GM19397 (cell line): ENCODE measurements around the gene ACTL9.

Source experiments
- ATAC-seq: cut with Tn5 transposase; IDR thresholded peaks from one replicate; pipeline ENCODE4 v1.9.1; 2021; ENCODE audit warnings: mild to moderate bottlenecking, moderate library complexity; ENCODE audit not compliant: unreplicated experiment

ACTL9 gene

GRCh38 chr19:8686549-8686948 is 12.0 kb downstream of the ACTL9 start:
- ATAC-seq: no peak

GRCh38 chr19:8684001-8684902 is 14.3 kb downstream of the ACTL9 start:
- no peak for ATAC-seq

DNA sequence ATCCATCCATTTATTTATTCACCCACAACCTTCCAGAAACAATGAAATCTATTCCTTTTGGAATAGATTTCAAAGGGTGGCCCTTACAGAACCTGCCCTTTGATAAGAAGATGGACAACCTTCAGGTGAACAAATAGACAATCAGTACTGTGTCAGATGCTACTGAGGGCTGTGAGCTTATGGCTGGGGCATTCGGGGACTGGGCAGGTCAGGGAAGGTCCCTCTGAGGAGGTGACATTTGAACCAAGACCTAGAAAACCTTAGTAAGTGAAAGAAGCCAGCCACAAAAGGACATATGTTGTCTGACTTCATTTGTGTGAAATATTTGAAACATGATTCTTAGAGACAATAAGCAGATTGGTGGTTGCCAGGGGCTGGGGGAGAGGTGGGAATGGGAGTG is 15.7 kb downstream of the ACTL9 start:
- ATAC-seq: no peak

GRCh38 chr19:8682472-8682871 is 16.1 kb downstream of the ACTL9 start:
- no peak for ATAC-seq

- no peak for ATAC-seq
Measured at GRCh38 chr19:8681345-8682029, 17.1 kb downstream of the ACTL9 start.

DNA sequence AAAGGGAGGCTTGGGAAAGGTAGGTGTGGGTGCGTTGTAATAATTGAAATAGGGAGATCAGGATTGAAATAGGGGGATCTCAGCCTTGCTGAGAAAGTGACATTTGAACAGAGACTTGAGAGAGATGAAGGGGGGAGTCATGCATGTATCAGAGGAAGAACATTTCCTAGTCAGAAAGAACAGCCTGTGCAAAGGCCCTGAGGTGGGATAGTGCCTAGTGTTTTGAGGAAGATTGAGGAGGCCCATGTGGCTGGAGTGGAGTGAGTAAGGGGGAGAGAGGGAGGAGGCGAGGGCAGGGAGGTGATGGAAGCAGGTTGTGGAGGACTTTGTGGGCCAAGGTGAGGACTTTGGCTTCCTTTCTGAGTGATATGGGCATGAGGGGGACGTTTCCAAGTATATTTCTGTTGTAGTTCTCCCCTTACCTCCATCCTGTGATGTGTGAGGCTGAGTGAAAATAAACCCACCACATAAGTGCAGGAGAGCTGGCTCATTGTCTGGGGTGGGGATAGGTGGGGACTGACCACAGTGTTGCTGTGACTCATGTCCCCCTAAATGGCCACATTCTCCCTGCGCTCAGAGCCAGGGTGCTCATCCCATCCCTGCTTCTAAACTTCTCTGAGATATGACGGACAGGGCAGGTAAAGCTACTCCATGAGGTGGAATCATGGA is 17.8 kb downstream of the ACTL9 start:
- no peak for ATAC-seq

GRCh38 chr19:8678244-8678807 is 20.3 kb downstream of the ACTL9 start:
- no peak for ATAC-seq

- ATAC-seq: no peak
Measured at GRCh38 chr19:8675066-8675465, 23.5 kb downstream of the ACTL9 start.

DNA sequence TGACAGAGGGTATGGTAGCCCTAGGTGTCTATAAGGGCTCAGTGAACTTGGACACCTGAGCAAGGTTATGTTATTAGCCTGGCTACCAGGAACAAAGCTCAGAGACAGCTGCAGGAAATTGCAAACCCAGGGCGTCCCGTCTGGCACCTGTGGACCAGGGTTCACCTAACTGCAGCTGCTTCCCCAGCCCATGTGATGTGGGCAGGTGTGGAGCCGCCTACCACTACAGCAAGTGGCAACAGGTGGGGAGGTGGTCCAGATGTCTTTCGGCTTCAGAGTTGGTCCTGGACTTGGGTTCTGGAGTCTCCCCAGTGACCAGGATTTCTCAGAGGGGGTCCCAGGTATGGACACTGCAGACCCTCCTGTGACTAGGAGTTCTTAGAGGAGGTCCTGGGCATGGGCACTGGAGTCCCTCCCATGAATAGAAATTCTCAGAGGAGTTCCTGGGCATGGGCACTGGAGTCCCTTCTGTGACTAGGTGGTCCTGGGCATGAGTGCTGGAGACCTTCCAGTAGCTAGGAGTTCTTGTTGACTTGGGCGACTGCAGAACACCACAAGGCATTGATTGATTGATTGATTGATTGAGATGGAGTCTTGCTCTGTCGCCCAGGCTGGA is 25.2 kb downstream of the ACTL9 start:
- ATAC-seq: no peak

DNA sequence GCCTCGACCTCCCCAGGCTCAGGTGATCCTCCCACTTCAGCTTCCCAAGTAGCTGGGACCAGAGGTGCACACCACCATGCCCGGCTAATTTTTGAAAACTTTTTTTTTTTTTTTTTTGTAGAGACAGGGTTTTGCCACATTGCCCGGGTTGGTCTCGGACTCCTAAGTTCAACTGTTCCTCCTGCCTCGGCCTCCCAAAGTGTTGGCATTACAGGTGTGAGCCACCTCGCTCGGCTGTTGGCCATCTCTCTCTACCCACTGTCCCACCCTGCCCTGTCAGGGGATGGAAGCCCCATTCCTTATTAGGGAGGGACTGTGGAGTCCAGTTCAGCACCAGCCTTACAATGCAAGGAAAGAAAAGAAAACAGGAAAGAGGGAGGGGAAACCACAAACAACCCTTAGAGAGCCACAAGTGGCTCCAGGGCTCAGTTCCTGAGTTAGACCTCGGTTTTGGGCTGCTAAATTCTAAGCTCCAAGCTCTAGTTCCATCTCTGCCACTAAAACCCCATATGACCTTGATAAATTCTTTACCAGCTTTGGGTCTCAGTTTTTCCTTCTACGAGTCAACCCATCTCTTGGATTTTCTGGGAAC is 31.7 kb downstream of the ACTL9 start:
- no peak for ATAC-seq

- no peak for ATAC-seq
Measured at GRCh38 chr19:8665468-8666213, 33.0 kb downstream of the ACTL9 start.

GRCh38 chr19:8664671-8665057 is 33.9 kb downstream of the ACTL9 start:
- no peak for ATAC-seq

DNA sequence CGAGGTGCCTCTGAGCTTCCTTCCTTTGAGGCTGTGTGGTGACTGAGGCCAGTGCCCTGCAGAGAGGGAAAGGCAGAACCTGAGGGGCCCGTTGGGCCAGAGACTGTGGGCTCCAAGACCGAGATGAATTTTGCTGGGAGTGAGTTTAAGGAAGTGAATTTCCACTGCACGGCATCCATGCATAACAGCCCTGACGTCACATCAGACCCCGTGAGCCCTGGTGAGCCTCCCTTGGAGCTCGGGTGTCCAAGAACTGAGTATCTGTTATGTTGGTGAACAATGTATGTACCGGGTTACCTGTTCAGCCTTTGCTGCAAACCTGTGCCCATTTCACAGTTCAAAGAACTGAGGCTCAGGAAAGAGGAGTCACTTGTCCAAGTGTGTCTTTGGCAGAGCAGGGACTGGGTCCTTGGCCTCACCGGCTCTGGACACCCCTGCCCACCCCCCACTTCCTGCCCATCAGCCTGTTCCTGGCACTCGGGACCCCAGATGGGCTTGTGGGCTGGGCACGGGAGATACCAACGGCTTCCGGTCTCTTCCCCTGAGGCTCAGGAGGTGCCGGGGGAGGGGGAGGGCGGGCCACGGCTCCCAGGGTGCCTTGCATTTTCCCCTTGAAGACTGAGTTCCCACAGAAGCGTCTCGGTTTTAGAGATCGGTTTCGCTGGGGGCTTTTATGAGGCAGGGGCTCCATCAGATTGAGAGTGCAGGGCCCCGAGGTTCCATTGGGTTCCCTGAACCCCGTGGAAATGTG is 34.5 kb downstream of the ACTL9 start:
- ATAC-seq: no peak

- ATAC-seq: no peak
Measured at GRCh38 chr19:8662263-8662662, 36.3 kb downstream of the ACTL9 start.

GRCh38 chr19:8659905-8660304 is 38.7 kb downstream of the ACTL9 start:
- ATAC-seq: no peak

- ATAC-seq: no peak
Measured at GRCh38 chr19:8657869-8658268, 40.7 kb downstream of the ACTL9 start.

GRCh38 chr19:8655340-8655709 is 43.3 kb downstream of the ACTL9 start:
- ATAC-seq: no peak

GRCh38 chr19:8654591-8655339 is 43.8 kb downstream of the ACTL9 start:
- no peak for ATAC-seq

GRCh38 chr19:8648240-8648639 is 50.4 kb downstream of the ACTL9 start:
- ATAC-seq: no peak
